GM19043 (cell line): ENCODE results near the gene FAM83D.
A peak's percentile ranks its signal among the peaks of the same experiment; 100 is the strongest.

Experiments used
- ATAC-seq: cut with Tn5 transposase; IDR thresholded peaks from one replicate; pipeline ENCODE4 v1.9.1; 2021; ENCODE audit warnings: low read depth; ENCODE audit not compliant: unreplicated experiment

The FAM83D gene

GRCh38 chr20:38997622-38998021, 71.4 kb downstream of the FAM83D start:
- peak; percentile 78 for ATAC-seq

- ATAC-seq = no peak
These were observed 73.0 kb downstream of the FAM83D start for GRCh38 chr20:38999217-38999616.

- ATAC-seq = no peak
These were observed 74.0 kb downstream of the FAM83D start for GRCh38 chr20:38999965-39000910.
